Measurements from ENCODE around the gene C2orf76.

GRCh38 chr2:119349289-119349688, 17.3 kb downstream of the C2orf76 start:
- TF ChIP-seq EZH2 (IDR thresholded peaks at IDR 0.05; ENCODE audit: insufficient read depth, poor library complexity, severe bottlenecking) = no peak
- no peak for TF ChIP-seq EZH2phosphoT487 (IDR thresholded peaks at IDR 0.05; ENCODE audit: insufficient read depth, low read depth)
